ENCODE results near the gene GRIN1. TPM values are rescaled to one million over a fixed set of nuclear protein-coding genes. Genes with fewer than 3 reads are reported as not detected.

GRIN1 gene
- total and polyA plus RNA-seq, 2 donors = 0.18 to 0.19 TPM

Other genes starting within 250 kb of the GRIN1 start
Only the 30 nearest of the 31 such genes appear.
- 2.2 TPM for gene C8G, start 193.9 kb upstream of the GRIN1 start, total RNA-seq
- gene C8G, start 193.9 kb upstream of the GRIN1 start, polyA plus RNA-seq = 6.5 TPM
- gene LCN12, start 186.9 kb upstream of the GRIN1 start, total RNA-seq = 4.2 TPM
- 14.4 TPM for gene LCN12, start 186.9 kb upstream of the GRIN1 start, polyA plus RNA-seq
- 5.0 TPM for gene PTGDS, start 161.7 kb upstream of the GRIN1 start, total RNA-seq
- gene PTGDS, start 161.7 kb upstream of the GRIN1 start, polyA plus RNA-seq = 137 TPM
- 0.19 TPM for gene LCNL1, start 156.2 kb upstream of the GRIN1 start, total RNA-seq
- 5.0 TPM for gene LCNL1, start 156.2 kb upstream of the GRIN1 start, polyA plus RNA-seq
- 68.9 TPM for gene PAXX, start 146.7 kb upstream of the GRIN1 start, total RNA-seq
- gene PAXX, start 146.7 kb upstream of the GRIN1 start, polyA plus RNA-seq = 431 TPM
- gene CLIC3, start 142.6 kb upstream of the GRIN1 start, total RNA-seq = 13.6 TPM
- gene CLIC3, start 142.6 kb upstream of the GRIN1 start, polyA plus RNA-seq = 44.6 TPM
- gene ABCA2, start 110.9 kb upstream of the GRIN1 start, total RNA-seq = 4.2 TPM
- gene ABCA2, start 110.9 kb upstream of the GRIN1 start, polyA plus RNA-seq = 37.3 TPM
- 0.99 TPM for gene FUT7, start 107.1 kb upstream of the GRIN1 start, total RNA-seq
- 4.6 TPM for gene FUT7, start 107.1 kb upstream of the GRIN1 start, polyA plus RNA-seq
- 4.8 TPM for gene NPDC1, start 93.0 kb upstream of the GRIN1 start, total RNA-seq
- gene NPDC1, start 93.0 kb upstream of the GRIN1 start, polyA plus RNA-seq = 71.1 TPM
- gene ENTPD2, start 85.1 kb upstream of the GRIN1 start, total RNA-seq = 0.09 TPM
- 0.27 TPM for gene ENTPD2, start 85.1 kb upstream of the GRIN1 start, polyA plus RNA-seq
- 6.3 TPM for gene SAPCD2, start 68.6 kb upstream of the GRIN1 start, total RNA-seq
- 0.87 TPM for gene SAPCD2, start 68.6 kb upstream of the GRIN1 start, polyA plus RNA-seq
- 1.9 TPM for gene UAP1L1, start 61.6 kb upstream of the GRIN1 start, total RNA-seq
- 9.4 TPM for gene UAP1L1, start 61.6 kb upstream of the GRIN1 start, polyA plus RNA-seq
- gene MAN1B1, start 52.2 kb upstream of the GRIN1 start, total RNA-seq = 26.8 TPM
- 107 TPM for gene MAN1B1, start 52.2 kb upstream of the GRIN1 start, polyA plus RNA-seq
- 112 TPM for gene DPP7, start 24.4 kb upstream of the GRIN1 start, total RNA-seq
- 476 TPM for gene DPP7, start 24.4 kb upstream of the GRIN1 start, polyA plus RNA-seq
- 0.28 TPM for gene LRRC26, start 30.9 kb downstream of the GRIN1 start, total RNA-seq
- gene LRRC26, start 30.9 kb downstream of the GRIN1 start, polyA plus RNA-seq = 0.05 TPM
- gene TMEM210, start 32.9 kb downstream of the GRIN1 start, total RNA-seq = not detected
- 0.07 TPM for gene TMEM210, start 32.9 kb downstream of the GRIN1 start, polyA plus RNA-seq
- gene ANAPC2, start 49.4 kb downstream of the GRIN1 start, total RNA-seq = 19.1 TPM
- gene ANAPC2, start 49.4 kb downstream of the GRIN1 start, polyA plus RNA-seq = 69.4 TPM
- 85.2 TPM for gene SSNA1, start 49.5 kb downstream of the GRIN1 start, total RNA-seq
- 74.9 TPM for gene SSNA1, start 49.5 kb downstream of the GRIN1 start, polyA plus RNA-seq
- gene TPRN, start 61.6 kb downstream of the GRIN1 start, total RNA-seq = 2.7 TPM
- 6.2 TPM for gene TPRN, start 61.6 kb downstream of the GRIN1 start, polyA plus RNA-seq
- gene TMEM203, start 66.5 kb downstream of the GRIN1 start, total RNA-seq = 20.6 TPM
- 47.2 TPM for gene TMEM203, start 66.5 kb downstream of the GRIN1 start, polyA plus RNA-seq
- gene NDOR1, start 66.5 kb downstream of the GRIN1 start, total RNA-seq = 4.7 TPM
- 20.4 TPM for gene NDOR1, start 66.5 kb downstream of the GRIN1 start, polyA plus RNA-seq
- gene RNF208, start 83.1 kb downstream of the GRIN1 start, total RNA-seq = 0.09 TPM
- 5.3 TPM for gene RNF208, start 83.1 kb downstream of the GRIN1 start, polyA plus RNA-seq
- 0.57 TPM for gene CYSRT1, start 86.0 kb downstream of the GRIN1 start, total RNA-seq
- 2.8 TPM for gene CYSRT1, start 86.0 kb downstream of the GRIN1 start, polyA plus RNA-seq
- gene RNF224, start 88.3 kb downstream of the GRIN1 start, total RNA-seq = 0.05 TPM
- 0.16 TPM for gene RNF224, start 88.3 kb downstream of the GRIN1 start, polyA plus RNA-seq
- not detected for gene SLC34A3, start 91.7 kb downstream of the GRIN1 start, total RNA-seq
- gene SLC34A3, start 91.7 kb downstream of the GRIN1 start, polyA plus RNA-seq = 0.14 TPM
- gene TUBB4B, start 102.1 kb downstream of the GRIN1 start, total RNA-seq = 166 TPM
- 104 TPM for gene TUBB4B, start 102.1 kb downstream of the GRIN1 start, polyA plus RNA-seq
- gene STPG3, start 112.1 kb downstream of the GRIN1 start, total RNA-seq = 0.09 TPM
- 0.43 TPM for gene STPG3, start 112.1 kb downstream of the GRIN1 start, polyA plus RNA-seq
- 20.4 TPM for gene NELFB, start 116.2 kb downstream of the GRIN1 start, total RNA-seq
- gene NELFB, start 116.2 kb downstream of the GRIN1 start, polyA plus RNA-seq = 38.8 TPM
- gene TOR4A, start 138.6 kb downstream of the GRIN1 start, total RNA-seq = 2.0 TPM
- gene TOR4A, start 138.6 kb downstream of the GRIN1 start, polyA plus RNA-seq = 2.1 TPM
- gene NRARP, start 163.1 kb downstream of the GRIN1 start, total RNA-seq = 3.1 TPM
- 1.6 TPM for gene NRARP, start 163.1 kb downstream of the GRIN1 start, polyA plus RNA-seq

Measured in thymus (tissue), 2 donors.